Tibial nerve (tissue), 4 donors: ENCODE results near the gene FECH. TPM values are rescaled to one million over a fixed set of nuclear protein-coding genes. Genes with fewer than 3 reads are reported as not detected.

Experiments
- DNase-seq, 2 donors: peaks; one replicate each; pipeline ENCODE4 v3.0.0-alpha.2; 2019; ENCODE audit warnings: low spot score in 2 of 2
- H3K27ac ChIP-seq, 4 donors: fragments of 200-600 bp; sonication (generic) in 3 of 4; one replicate each; pipeline ENCODE4 v1.5.1; 2017 to 2019; ENCODE audit warnings: mild to moderate bottlenecking in 1 of 4
- H3K27me3 ChIP-seq, 2 donors: fragments of 200-600 bp; sonication (generic) in 1 of 2; one replicate each; pipeline versions ENCODE4 v1.5.1 to v1.6.0; 2017 to 2019
- H3K36me3 ChIP-seq, 3 donors: fragments of 200-600 bp; sonication (generic); one replicate each; pipeline ENCODE4 v1.5.1; 2018 to 2019
- H3K4me1 ChIP-seq, 4 donors: fragments of 200-600 bp; sonication (generic) in 3 of 4; one replicate each; pipeline ENCODE4 v1.5.1; 2017 to 2019
- H3K4me3 ChIP-seq, 4 donors: fragments of 200-600 bp; sonication (generic) in 3 of 4; one replicate each; pipeline ENCODE4 v1.5.1; 2017 to 2019; ENCODE audit warnings: mild to moderate bottlenecking in 1 of 4, moderate library complexity in 1 of 4
- H3K9me3 ChIP-seq, 4 donors: fragments of 200-600 bp; sonication (generic) in 3 of 4; one replicate each; pipeline ENCODE4 v1.5.1; 2017 to 2019
- EP300 ChIP-seq, 2 donors: sonication (generic); formaldehyde crosslinking; IDR thresholded peaks; one replicate each; pipeline ENCODE4 v1.6.1; 2017; ENCODE audit warnings: antibody characterized with exemption in 2 of 2, mild to moderate bottlenecking in 1 of 2
- POLR2A ChIP-seq, 2 donors: fragments of 450-650 bp; IDR thresholded peaks; one replicate each; pipeline ENCODE4 v1.6.1; 2017; ENCODE audit warnings: antibody characterized with exemption in 2 of 2, mild to moderate bottlenecking in 2 of 2, moderate library complexity in 2 of 2
- WGBS, 2 donors: methylation state at CpG; one replicate each; pipeline ENCODE4 v1.1.5; 2018; 5-methylcytosine and 5-hydroxymethylcytosine counted together
- total RNA-seq, 4 donors: library from RNA; depleted of rRNA; stranded (reverse); fragments of >200 nt; gene quantifications; one replicate each; pipeline ENCODE4 v1.1.0, GENCODE V29; 2016
- TF ChIP-seq, protein P1 (sequence below), 5 experiments: fragments of 200-600 bp in 3 of 5; fragments of 450-650 bp in 2 of 5; sonication (generic) in 3 of 5; IDR thresholded peaks; one replicate each; pipeline ENCODE4 v1.5.1; 2016 to 2019; ENCODE audit warnings: antibody characterized with exemption in 5 of 5, mild to moderate bottlenecking in 3 of 5, moderate library complexity in 2 of 5

Gene FECH
- total RNA-seq, 4 donors from 2014 or later: 16.3 to 42.4 (median 28.2) TPM

DNA sequence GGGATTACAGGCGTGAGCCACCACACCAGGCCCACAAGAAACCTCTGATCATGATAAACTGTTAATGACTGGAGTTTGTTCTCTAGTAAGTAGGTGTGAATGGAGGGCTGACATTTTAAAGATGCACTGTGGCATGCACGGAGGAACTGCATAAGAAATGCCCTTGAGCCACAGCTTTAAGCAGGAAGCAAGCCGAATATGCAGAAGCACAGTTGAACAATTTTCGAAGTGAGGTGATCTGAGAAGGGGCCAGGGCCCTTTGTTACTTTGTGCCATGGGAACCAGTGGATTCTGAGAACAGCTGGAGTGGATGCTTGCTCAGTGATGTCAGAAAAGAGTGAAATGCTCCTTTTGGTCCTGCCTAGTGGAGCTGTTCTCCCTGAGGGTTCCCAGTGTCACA, 16.3 kb downstream of the FECH start:
- Histone ChIP-seq H3K9me3 (no peaks in the 10 kb centered on the region), H3K4me1 (no peaks in the 10 kb centered on the region), H3K4me3 (no peak overlapping the region), H3K36me3 (peaks cover 0 to 95% (median 7%) of the 10 kb centered on the region in 3 donors), H3K27ac (no peak overlapping the region), H3K27me3 (no peaks in the 10 kb centered on the region)
- TF ChIP-seq, protein P1, sequence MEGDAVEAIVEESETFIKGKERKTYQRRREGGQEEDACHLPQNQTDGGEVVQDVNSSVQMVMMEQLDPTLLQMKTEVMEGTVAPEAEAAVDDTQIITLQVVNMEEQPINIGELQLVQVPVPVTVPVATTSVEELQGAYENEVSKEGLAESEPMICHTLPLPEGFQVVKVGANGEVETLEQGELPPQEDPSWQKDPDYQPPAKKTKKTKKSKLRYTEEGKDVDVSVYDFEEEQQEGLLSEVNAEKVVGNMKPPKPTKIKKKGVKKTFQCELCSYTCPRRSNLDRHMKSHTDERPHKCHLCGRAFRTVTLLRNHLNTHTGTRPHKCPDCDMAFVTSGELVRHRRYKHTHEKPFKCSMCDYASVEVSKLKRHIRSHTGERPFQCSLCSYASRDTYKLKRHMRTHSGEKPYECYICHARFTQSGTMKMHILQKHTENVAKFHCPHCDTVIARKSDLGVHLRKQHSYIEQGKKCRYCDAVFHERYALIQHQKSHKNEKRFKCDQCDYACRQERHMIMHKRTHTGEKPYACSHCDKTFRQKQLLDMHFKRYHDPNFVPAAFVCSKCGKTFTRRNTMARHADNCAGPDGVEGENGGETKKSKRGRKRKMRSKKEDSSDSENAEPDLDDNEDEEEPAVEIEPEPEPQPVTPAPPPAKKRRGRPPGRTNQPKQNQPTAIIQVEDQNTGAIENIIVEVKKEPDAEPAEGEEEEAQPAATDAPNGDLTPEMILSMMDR (IDR thresholded peaks at IDR 0.05): no peak
- TF ChIP-seq POLR2A (IDR thresholded peaks at IDR 0.05) (no peak), EP300 (IDR thresholded peaks at IDR 0.05) (no peak)
- no peak for DNase-seq
- 87 to 94% methylated on average over 4 of the region's 4 CpGs for WGBS, 2 donors

DNA sequence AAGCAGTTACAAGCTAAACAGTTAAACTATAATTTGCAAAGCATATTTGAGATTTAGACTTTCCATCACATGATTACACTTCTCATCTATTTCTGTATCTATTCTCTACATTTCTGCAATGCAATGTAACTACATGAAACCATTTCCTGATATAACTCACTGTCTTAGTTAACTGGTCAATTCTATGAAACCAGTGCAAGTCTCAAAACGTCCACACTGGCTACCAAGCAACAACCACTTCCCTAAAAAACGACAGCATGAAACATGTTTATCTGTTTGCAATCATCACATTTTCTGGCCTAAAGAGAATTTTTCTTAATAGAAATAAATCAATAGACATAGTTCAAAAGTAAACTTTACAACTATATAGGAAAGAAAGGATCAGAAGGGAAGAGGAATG, 17.4 kb downstream of the FECH start:
- H3K27ac ChIP-seq: no peak overlapping the region

DNA sequence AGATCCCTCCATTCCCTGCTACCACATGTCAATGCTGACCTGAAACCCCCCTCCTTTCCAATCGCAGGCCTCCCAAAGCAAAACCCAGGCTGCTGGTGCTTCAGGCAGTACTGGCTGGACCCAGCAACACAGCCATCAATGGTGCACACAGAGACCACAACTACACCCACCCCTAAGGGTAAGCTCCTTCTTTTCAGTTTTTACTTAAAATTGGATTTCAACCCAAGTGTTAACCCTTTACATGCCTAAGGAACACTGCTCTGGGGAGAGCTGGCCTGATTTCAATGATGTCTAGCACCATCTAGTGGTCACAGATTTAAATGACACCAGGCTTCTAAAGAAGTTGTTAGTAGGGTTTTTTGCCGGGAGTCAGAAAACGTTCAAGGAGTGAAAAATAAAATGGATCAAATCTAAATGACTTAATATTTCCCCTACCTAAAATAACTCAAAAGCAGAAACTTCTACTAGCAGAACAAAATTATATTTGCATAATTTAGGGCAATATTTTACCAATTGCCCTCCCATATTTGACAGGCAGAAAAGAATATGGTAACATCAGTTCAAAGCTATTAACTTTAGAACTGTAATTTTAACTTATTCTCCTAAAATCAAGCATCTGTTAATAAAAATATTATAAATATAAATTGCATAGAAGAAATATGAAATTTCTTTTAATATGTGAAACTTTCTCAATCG, 24.6 kb downstream of the FECH start:
- TF ChIP-seq EP300 (IDR thresholded peaks at IDR 0.05): no peak
- no peak for TF ChIP-seq POLR2A (IDR thresholded peaks at IDR 0.05)
- TF ChIP-seq, protein P1 (IDR thresholded peaks at IDR 0.05): peak; percentile 63 to 86 (median 72)
- H3K4me1 ChIP-seq: peaks cover 0 to 3% (median 0%) of the 10 kb centered on the region in 4 donors
- H3K27me3 ChIP-seq: no peaks in the 10 kb centered on the region
- no peak overlapping the region for H3K27ac ChIP-seq
- WGBS, 2 donors: 38 to 46% methylated on average over 4 of the region's 4 CpGs
- H3K36me3 ChIP-seq: peaks cover 0 to 68% (median 0%) of the 10 kb centered on the region in 3 donors
- H3K4me3 ChIP-seq: no peak overlapping the region
- H3K9me3 ChIP-seq: no peaks in the 10 kb centered on the region
- peak in 1 of 2 donors; percentile 72 for DNase-seq

More for the DNA sequence above, 17.4 kb downstream of the FECH start:
- Histone ChIP-seq H3K4me1 (no peaks in the 10 kb centered on the region), H3K9me3 (no peaks in the 10 kb centered on the region), H3K36me3 (peaks cover 0 to 93% (median 7%) of the 10 kb centered on the region in 3 donors), H3K27me3 (no peaks in the 10 kb centered on the region), H3K4me3 (no peak overlapping the region)
- TF ChIP-seq, protein P1 (IDR thresholded peaks at IDR 0.05): no peak
- TF ChIP-seq POLR2A (IDR thresholded peaks at IDR 0.05): no peak
- TF ChIP-seq EP300 (IDR thresholded peaks at IDR 0.05): no peak
- no peak for DNase-seq
- 58 to 63% methylated on average over 2 of the region's 2 CpGs for WGBS, 2 donors

DNA sequence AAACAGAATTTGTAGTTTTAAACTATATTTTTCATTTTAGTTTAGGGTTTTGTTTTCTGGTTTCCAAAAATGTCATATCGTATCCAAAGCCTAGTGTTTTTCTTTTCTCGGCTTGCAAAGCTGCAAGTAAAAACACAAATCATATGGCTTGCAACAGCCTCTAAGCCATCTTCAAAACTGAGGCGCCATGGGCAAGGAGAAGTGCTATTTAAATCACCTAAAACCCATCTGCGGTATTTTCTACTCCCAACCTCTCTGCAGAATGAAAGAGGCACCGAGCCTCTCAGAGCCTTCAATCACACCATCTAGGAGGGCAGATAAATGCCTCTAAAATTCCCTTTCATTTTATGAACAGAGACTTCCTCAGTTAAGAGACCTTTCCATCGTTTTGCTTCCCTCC, 25.2 kb downstream of the FECH start:
- no peaks in the 10 kb centered on the region for H3K9me3 ChIP-seq
- peaks cover 0 to 3% (median 0%) of the 10 kb centered on the region in 4 donors for H3K4me1 ChIP-seq
- no peaks in the 10 kb centered on the region for H3K27me3 ChIP-seq
- no peak overlapping the region for H3K4me3 ChIP-seq
- H3K36me3 ChIP-seq: peaks cover 0 to 68% (median 0%) of the 10 kb centered on the region in 3 donors
- no peak for DNase-seq
- 75 to 78% methylated on average over 6 of the region's 6 CpGs for whole genome bisulfite sequencing, 2 donors
- TF ChIP-seq, protein P1 (IDR thresholded peaks at IDR 0.05): no peak
- TF ChIP-seq EP300 (IDR thresholded peaks at IDR 0.05) (no peak), POLR2A (IDR thresholded peaks at IDR 0.05) (no peak)
- no peak overlapping the region for H3K27ac ChIP-seq

DNA sequence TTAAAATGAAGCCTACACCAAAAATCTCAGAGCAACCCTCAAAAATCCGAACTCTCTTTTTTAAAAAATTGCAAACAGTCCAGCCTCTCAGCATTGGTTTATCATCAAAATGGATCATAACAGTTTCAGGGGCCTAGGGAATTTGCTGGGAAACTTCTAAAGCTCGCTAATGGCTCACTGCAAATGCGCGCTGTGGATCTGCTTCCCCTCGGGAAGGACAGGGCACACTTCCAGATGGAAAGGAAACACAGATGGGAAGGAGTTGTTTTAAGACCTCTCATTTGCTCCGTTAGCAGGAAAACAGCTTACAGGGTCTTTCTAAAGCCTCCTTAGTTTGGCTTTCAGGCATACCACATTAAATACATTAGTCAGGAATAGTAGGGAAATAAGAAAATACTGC, 27.2 kb downstream of the FECH start:
- Histone ChIP-seq H3K27ac (no peak overlapping the region), H3K36me3 (peaks cover 0 to 66% (median 0%) of the 10 kb centered on the region in 3 donors), H3K4me3 (no peak overlapping the region), H3K4me1 (peaks cover 0 to 3% (median 0%) of the 10 kb centered on the region in 4 donors), H3K9me3 (no peaks in the 10 kb centered on the region), H3K27me3 (no peaks in the 10 kb centered on the region)
- TF ChIP-seq, protein P1 (IDR thresholded peaks at IDR 0.05): no peak
- no peak for TF ChIP-seq POLR2A (IDR thresholded peaks at IDR 0.05)
- no peak for TF ChIP-seq EP300 (IDR thresholded peaks at IDR 0.05)
- no peak for DNase-seq
- WGBS, 2 donors: 49 to 53% methylated on average over 6 of the region's 6 CpGs
